ENCODE measurements around the gene ATG2A. TPM values are rescaled to one million over a fixed set of nuclear protein-coding genes. Genes with fewer than 3 reads are reported as not detected.

ATG2A gene
- polyA plus RNA-seq, 1 donor (not counting 4 experiments of a cell fraction or from before 2014, with no cell fraction given): 2.4 TPM

- Histone ChIP-seq H3K27me3 (ENCODE audit: control insufficient read depth, extremely low read depth, insufficient read depth, low read length) (no peaks in the 10 kb centered on the region), H3K4me1 (ENCODE audit: control insufficient read depth, extremely low read depth, insufficient read depth, low read length) (no peaks in the 10 kb centered on the region), H2AFZ (ENCODE audit: control insufficient read depth, low read length) (no peak overlapping the region), H3K4me2 (ENCODE audit: control insufficient read depth, extremely low read depth, insufficient read depth, low read depth, low read length) (no peak overlapping the region), H3K27ac (ENCODE audit: control insufficient read depth, insufficient read depth, low read length) (no peak overlapping the region), H3K9me1 (ENCODE audit: control insufficient read depth, extremely low read depth, insufficient read depth, low read length) (no peaks in the 10 kb centered on the region), H3K9ac (ENCODE audit: control insufficient read depth, extremely low read depth, insufficient read depth, low read length) (no peak overlapping the region), H3K9me3 (ENCODE audit: control insufficient read depth, low read depth, low read length) (no peaks in the 10 kb centered on the region), H3K79me2 (ENCODE audit: control insufficient read depth, insufficient read depth, low read length) (no peaks in the 10 kb centered on the region), H3K4me3 (ENCODE audit: control insufficient read depth in 2 of 3, extremely low read depth in 1 of 3, insufficient read depth in 2 of 3, low read depth in 1 of 3, low read length in 3 of 3) (no peak overlapping the region), H3K36me3 (ENCODE audit: control insufficient read depth in 2 of 2, extremely low read depth in 1 of 2, insufficient read depth in 2 of 2, low read length in 2 of 2) (no peaks in the 10 kb centered on the region), H4K20me1 (ENCODE audit: control insufficient read depth, extremely low read depth, insufficient read depth, low read length) (no peaks in the 10 kb centered on the region)
- FAIRE-seq (no peak), DNase-seq (ENCODE audit: low read depth, low spot score) (no peak)
- dilution Hi-C loops (cut with MboI; ENCODE audit: extremely low pct_ligation_motif_present, low sequenced_read_pairs): no loop called here
- TF ChIP-seq EZH2 (IDR thresholded peaks at IDR 0.05; ENCODE audit: low read length) (no peak), CTCF (optimal IDR thresholded peaks at IDR 0.05 in 1 of 3, IDR thresholded peaks at IDR 0.05 in 1 of 3, conservative IDR thresholded peaks at IDR 0.05 in 1 of 3; ENCODE audit: extremely low read depth in 1 of 3, insufficient read depth in 2 of 3, low read length in 3 of 3) (no peak)
Measured at GRCh38 chr11:64947208-64947814, 30.3 kb upstream of the ATG2A start.

GRCh38 chr11:64936539-64936938, 19.5 kb upstream of the ATG2A start:
- dilution Hi-C loops (cut with MboI; ENCODE audit: extremely low pct_ligation_motif_present, low sequenced_read_pairs): no loop called here
- no peak for FAIRE-seq

More at GRCh38 chr11:64936539-64936938, 19.5 kb upstream of the ATG2A start:
- Histone ChIP-seq H3K9me3 (ENCODE audit: control insufficient read depth, low read depth, low read length) (no peaks in the 10 kb centered on the region), H3K36me3 (ENCODE audit: control insufficient read depth in 2 of 2, extremely low read depth in 1 of 2, insufficient read depth in 2 of 2, low read length in 2 of 2) (peaks cover 3 to 16% of the 10 kb centered on the region in 2 experiments), H2AFZ (ENCODE audit: control insufficient read depth, low read length) (no peak overlapping the region), H4K20me1 (ENCODE audit: control insufficient read depth, extremely low read depth, insufficient read depth, low read length) (no peaks in the 10 kb centered on the region), H3K79me2 (ENCODE audit: control insufficient read depth, insufficient read depth, low read length) (no peaks in the 10 kb centered on the region), H3K27me3 (ENCODE audit: control insufficient read depth, extremely low read depth, insufficient read depth, low read length) (no peaks in the 10 kb centered on the region), H3K9ac (ENCODE audit: control insufficient read depth, extremely low read depth, insufficient read depth, low read length) (no peak overlapping the region), H3K4me3 (ENCODE audit: control insufficient read depth in 2 of 3, extremely low read depth in 1 of 3, insufficient read depth in 2 of 3, low read depth in 1 of 3, low read length in 3 of 3) (no peak overlapping the region), H3K9me1 (ENCODE audit: control insufficient read depth, extremely low read depth, insufficient read depth, low read length) (no peaks in the 10 kb centered on the region), H3K4me2 (ENCODE audit: control insufficient read depth, extremely low read depth, insufficient read depth, low read depth, low read length) (no peak overlapping the region), H3K27ac (ENCODE audit: control insufficient read depth, insufficient read depth, low read length) (no peak overlapping the region), H3K4me1 (ENCODE audit: control insufficient read depth, extremely low read depth, insufficient read depth, low read length) (peaks cover 2% of the 10 kb centered on the region)
- no peak for DNase-seq (ENCODE audit: low read depth, low spot score)
- TF ChIP-seq EZH2 (IDR thresholded peaks at IDR 0.05; ENCODE audit: low read length) (no peak), CTCF (optimal IDR thresholded peaks at IDR 0.05 in 1 of 3, IDR thresholded peaks at IDR 0.05 in 1 of 3, conservative IDR thresholded peaks at IDR 0.05 in 1 of 3; ENCODE audit: extremely low read depth in 1 of 3, insufficient read depth in 2 of 3, low read length in 3 of 3) (no peak)

All from keratinocyte (primary cell).